NT2/D1 (cell line): ENCODE measurements around the gene TLR2.

Experiments used
- SUZ12 ChIP-seq: IDR thresholded peaks from 2 replicates; pipeline ENCODE4 v1.6.1; 2011; ENCODE audit not compliant: insufficient read length, insufficient read depth; ENCODE audit errors: extremely low read depth
- YY1 ChIP-seq: IDR thresholded peaks from 2 replicates; pipeline ENCODE4 v1.6.1; 2011; ENCODE audit not compliant: insufficient read length, insufficient read depth

GRCh38 chr4:153651116-153651515 lies 33.0 kb upstream of the TLR2 start:
- TF ChIP-seq YY1: no peak
- no peak for TF ChIP-seq SUZ12
